ENCODE measurements around the gene UCK2. TPM values are rescaled to one million over a fixed set of nuclear protein-coding genes. Genes with fewer than 3 reads are reported as not detected.

Gene UCK2
- total and polyA plus RNA-seq, 7 donors, result 8.3 to 33.0 (median 29.3) TPM

DNA sequence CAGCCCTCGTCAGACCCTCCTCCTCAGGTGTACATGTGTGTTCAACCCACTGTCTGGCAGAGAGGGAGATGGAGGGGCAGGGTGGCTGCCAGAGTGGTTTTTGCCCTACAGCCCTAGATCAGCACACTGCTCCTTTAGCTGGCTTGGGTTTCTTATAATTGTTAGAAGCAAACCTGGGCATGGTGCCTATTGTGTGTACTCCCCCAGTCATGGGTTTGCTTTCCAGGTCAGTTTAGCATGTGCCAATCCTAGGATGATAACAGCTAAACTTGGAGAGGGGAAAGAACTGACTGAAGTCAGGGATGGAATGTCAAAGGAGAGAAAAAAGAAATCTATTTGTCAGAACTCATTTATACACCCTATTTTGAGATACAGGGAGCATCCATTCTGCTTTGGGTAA is 63.3 kb downstream of the UCK2 start:
- H3K27me3 ChIP-seq, result no peaks in the 10 kb centered on the region
- H3K27ac ChIP-seq, result no peak overlapping the region
- H3K4me1 ChIP-seq, result no peaks in the 10 kb centered on the region
- WGBS, 2 donors, result 91 to 93% methylated on average over 1 of the region's 1 CpG
- intact Hi-C loops (cut with DNase I), result no loop called here
- DNase-seq, result no peak
- no peaks in the 10 kb centered on the region for H3K9me3 ChIP-seq
- TF ChIP-seq POLR2A (IDR thresholded peaks at IDR 0.05), result no peak
- TF ChIP-seq, protein P1, sequence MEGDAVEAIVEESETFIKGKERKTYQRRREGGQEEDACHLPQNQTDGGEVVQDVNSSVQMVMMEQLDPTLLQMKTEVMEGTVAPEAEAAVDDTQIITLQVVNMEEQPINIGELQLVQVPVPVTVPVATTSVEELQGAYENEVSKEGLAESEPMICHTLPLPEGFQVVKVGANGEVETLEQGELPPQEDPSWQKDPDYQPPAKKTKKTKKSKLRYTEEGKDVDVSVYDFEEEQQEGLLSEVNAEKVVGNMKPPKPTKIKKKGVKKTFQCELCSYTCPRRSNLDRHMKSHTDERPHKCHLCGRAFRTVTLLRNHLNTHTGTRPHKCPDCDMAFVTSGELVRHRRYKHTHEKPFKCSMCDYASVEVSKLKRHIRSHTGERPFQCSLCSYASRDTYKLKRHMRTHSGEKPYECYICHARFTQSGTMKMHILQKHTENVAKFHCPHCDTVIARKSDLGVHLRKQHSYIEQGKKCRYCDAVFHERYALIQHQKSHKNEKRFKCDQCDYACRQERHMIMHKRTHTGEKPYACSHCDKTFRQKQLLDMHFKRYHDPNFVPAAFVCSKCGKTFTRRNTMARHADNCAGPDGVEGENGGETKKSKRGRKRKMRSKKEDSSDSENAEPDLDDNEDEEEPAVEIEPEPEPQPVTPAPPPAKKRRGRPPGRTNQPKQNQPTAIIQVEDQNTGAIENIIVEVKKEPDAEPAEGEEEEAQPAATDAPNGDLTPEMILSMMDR (IDR thresholded peaks at IDR 0.05), result no peak
- no peak for TF ChIP-seq POLR2AphosphoS5 (IDR thresholded peaks at IDR 0.05)
- no peak for TF ChIP-seq EP300 (IDR thresholded peaks at IDR 0.05)
- H3K36me3 ChIP-seq, result peaks cover 0 to 12% (median 5%) of the 10 kb centered on the region in 4 donors
- H3K4me3 ChIP-seq, result no peak overlapping the region

DNA sequence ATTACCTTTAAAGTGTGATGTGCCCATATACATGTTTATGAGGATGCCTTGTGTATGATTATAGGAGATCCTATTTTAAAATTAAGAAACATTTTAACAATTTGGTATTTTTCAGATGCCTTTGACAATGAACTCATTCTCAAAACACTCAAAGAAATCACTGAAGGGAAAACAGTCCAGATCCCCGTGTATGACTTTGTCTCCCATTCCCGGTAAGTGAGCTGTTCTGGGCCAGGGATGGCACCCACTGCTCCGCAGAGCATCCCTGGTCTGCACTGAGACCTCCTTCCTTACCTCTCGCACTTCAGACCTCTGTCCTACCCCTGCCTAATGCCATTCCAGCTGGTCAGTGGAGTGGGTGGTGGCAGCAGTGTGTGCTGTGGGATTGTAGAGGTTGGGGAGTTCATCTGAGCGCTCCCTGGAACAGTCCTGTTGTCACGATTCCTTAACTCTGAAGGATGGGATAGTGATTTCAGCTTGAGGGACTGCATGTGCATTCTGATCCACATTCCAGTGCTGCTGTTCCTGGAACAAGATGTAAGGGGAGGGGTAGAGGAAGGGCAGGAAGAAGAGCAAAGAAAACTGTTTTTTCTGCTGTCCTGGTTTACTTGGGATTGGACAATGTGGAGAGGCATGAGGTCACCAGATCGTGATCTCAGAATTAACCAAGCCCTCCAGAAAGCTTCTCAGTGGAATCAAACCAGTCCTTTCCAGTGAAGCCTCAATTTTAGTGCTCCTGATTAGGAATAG is 63.9 kb downstream of the UCK2 start:
- 96 to 97% methylated on average over 7 of the region's 7 CpGs for WGBS, 2 donors
- Histone ChIP-seq H3K27ac (no peak overlapping the region), H3K4me1 (no peaks in the 10 kb centered on the region), H3K36me3 (peaks cover 0 to 16% (median 9%) of the 10 kb centered on the region in 4 donors), H3K4me3 (no peak overlapping the region), H3K9me3 (no peaks in the 10 kb centered on the region), H3K27me3 (no peaks in the 10 kb centered on the region)
- intact Hi-C loops (cut with DNase I), result no loop called here
- DNase-seq, result no peak
- TF ChIP-seq POLR2A (IDR thresholded peaks at IDR 0.05) (no peak), EP300 (IDR thresholded peaks at IDR 0.05) (no peak), POLR2AphosphoS5 (IDR thresholded peaks at IDR 0.05) (no peak)
- TF ChIP-seq, protein P1 (IDR thresholded peaks at IDR 0.05), result no peak

DNA sequence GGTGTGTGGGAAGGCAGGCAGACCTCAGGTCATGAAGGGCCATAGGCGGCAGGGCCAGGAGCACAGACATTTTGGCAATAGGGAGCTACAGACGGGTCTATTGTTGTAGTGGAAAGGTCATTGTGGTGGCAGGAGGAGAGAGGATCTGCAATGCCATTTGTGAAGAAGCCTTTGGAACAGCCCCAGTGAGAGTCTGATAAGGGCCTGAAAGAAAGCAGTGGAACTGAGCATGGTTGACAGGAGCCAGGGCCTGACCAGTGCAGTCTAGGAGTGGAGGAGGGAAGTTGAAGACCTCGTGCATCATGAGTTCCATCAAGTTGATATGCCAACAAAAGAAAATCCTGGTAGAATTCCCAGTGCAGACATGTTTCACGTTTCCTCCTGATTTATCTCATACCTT is 65.5 kb downstream of the UCK2 start:
- DNase-seq, result no peak
- TF ChIP-seq, protein P1 (IDR thresholded peaks at IDR 0.05), result no peak
- TF ChIP-seq POLR2A (IDR thresholded peaks at IDR 0.05) (no peak), EP300 (IDR thresholded peaks at IDR 0.05) (no peak), POLR2AphosphoS5 (IDR thresholded peaks at IDR 0.05) (no peak)
- Histone ChIP-seq H3K27me3 (no peaks in the 10 kb centered on the region), H3K9me3 (no peaks in the 10 kb centered on the region), H3K4me1 (peaks cover 0 to under 1% (median 0%) of the 10 kb centered on the region in 4 donors), H3K27ac (no peak overlapping the region), H3K4me3 (no peak overlapping the region), H3K36me3 (peaks cover 0 to 25% (median 13%) of the 10 kb centered on the region in 4 donors)
- intact Hi-C loops (cut with DNase I), result no loop called here
- 87 to 94% methylated on average over 4 of the region's 4 CpGs for WGBS, 2 donors

DNA sequence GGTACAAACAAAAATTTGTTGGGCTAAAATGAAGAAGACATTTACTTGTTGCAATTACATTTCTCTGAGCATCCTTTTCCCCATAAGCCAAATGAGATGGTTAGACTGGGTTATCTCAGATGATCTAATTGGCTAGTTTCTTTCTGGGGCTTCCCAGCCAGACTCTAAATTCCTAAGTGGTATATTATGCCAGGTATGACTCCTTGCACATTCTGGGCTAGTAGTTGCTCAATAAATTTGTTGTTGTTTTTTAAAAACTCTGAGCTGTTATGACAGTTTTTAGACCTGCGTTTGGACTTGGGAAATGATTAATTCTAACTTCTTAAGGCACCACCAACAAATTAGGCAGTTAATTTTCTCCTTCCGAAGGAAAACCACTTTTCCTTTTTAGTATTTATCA is 66.1 kb downstream of the UCK2 start:
- Histone ChIP-seq H3K36me3 (peaks cover 0 to 25% (median 14%) of the 10 kb centered on the region in 4 donors), H3K4me3 (no peak overlapping the region), H3K27ac (no peak overlapping the region), H3K27me3 (no peaks in the 10 kb centered on the region), H3K4me1 (peaks cover 0 to 6% (median 3%) of the 10 kb centered on the region in 4 donors), H3K9me3 (no peaks in the 10 kb centered on the region)
- WGBS, 2 donors, result 82 to 94% methylated on average over 2 of the region's 2 CpGs
- no peak for TF ChIP-seq EP300 (IDR thresholded peaks at IDR 0.05)
- TF ChIP-seq, protein P1 (IDR thresholded peaks at IDR 0.05), result no peak
- TF ChIP-seq POLR2AphosphoS5 (IDR thresholded peaks at IDR 0.05), result no peak
- TF ChIP-seq POLR2A (IDR thresholded peaks at IDR 0.05), result no peak
- intact Hi-C loops (cut with DNase I), result no loop called here
- no peak for DNase-seq

Data from sigmoid colon (tissue), 7 donors.